Measurements from ENCODE around the gene EFCAB7. TPM values are rescaled to one million over a fixed set of nuclear protein-coding genes. Genes with fewer than 3 reads are reported as not detected.
A peak's percentile ranks its signal among the peaks of the same experiment; 100 is the strongest.

EFCAB7 gene
- total RNA-seq, 1 donor from 2014 or later, result 3.2 TPM

DNA sequence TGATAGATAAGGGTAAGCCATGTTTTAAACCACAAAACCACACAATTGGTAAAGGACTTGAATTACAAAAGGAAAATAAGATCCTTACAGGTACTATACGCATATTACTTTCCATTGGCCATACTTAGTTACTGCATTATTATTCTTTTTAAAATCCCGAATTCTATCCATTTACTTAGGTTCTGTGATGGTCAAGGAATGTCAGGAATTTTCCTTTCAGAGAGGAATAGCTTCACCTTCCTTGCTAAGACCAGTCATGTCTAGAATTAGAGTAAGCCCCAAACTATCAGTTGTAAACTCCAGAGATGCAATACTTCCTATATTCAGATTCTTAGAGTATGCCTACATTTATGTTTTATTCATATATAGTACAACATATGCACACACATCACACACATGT is 13.7 kb downstream of the EFCAB7 start:
- Histone ChIP-seq H3K4me3 (ENCODE audit: low read depth, low read length) (no peak overlapping the region), H3K36me3 (ENCODE audit: control insufficient read depth, insufficient read depth, low read length) (no peaks in the 10 kb centered on the region), H3K27me3 (ENCODE audit: control insufficient read depth, insufficient read depth, low read length) (no peaks in the 10 kb centered on the region)
- TF ChIP-seq, protein P1, sequence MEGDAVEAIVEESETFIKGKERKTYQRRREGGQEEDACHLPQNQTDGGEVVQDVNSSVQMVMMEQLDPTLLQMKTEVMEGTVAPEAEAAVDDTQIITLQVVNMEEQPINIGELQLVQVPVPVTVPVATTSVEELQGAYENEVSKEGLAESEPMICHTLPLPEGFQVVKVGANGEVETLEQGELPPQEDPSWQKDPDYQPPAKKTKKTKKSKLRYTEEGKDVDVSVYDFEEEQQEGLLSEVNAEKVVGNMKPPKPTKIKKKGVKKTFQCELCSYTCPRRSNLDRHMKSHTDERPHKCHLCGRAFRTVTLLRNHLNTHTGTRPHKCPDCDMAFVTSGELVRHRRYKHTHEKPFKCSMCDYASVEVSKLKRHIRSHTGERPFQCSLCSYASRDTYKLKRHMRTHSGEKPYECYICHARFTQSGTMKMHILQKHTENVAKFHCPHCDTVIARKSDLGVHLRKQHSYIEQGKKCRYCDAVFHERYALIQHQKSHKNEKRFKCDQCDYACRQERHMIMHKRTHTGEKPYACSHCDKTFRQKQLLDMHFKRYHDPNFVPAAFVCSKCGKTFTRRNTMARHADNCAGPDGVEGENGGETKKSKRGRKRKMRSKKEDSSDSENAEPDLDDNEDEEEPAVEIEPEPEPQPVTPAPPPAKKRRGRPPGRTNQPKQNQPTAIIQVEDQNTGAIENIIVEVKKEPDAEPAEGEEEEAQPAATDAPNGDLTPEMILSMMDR (IDR thresholded peaks at IDR 0.05; ENCODE audit: insufficient read depth, low read length, severe bottlenecking), result no peak
- FAIRE-seq (no peak), DNase-seq (ENCODE audit: low read depth) (no peak)

DNA sequence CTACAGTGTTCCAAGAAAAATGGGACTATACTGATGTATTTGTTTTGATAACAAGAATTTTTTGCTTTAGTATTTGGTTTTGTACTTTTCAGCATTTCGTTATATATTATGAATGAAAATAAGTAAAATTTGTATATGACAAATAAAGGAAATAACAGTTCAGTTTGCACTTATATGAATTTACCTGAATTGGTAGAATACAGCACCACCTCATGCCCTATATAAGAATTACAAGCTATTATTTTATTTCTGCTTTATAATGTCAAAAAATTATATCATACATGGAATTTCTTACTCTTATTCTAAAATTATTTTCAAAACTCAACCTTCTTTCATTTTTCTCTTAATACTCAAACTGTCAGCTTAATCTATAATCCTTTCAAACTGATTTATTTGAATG is 14.6 kb downstream of the EFCAB7 start:
- FAIRE-seq (no peak), DNase-seq (ENCODE audit: low read depth) (peak; percentile 33)
- Histone ChIP-seq H3K4me3 (ENCODE audit: low read depth, low read length) (no peak overlapping the region), H3K36me3 (ENCODE audit: control insufficient read depth, insufficient read depth, low read length) (no peaks in the 10 kb centered on the region), H3K27me3 (ENCODE audit: control insufficient read depth, insufficient read depth, low read length) (no peaks in the 10 kb centered on the region)
- TF ChIP-seq, protein P1 (IDR thresholded peaks at IDR 0.05; ENCODE audit: insufficient read depth, low read length, severe bottlenecking), result peak; percentile 26

DNA sequence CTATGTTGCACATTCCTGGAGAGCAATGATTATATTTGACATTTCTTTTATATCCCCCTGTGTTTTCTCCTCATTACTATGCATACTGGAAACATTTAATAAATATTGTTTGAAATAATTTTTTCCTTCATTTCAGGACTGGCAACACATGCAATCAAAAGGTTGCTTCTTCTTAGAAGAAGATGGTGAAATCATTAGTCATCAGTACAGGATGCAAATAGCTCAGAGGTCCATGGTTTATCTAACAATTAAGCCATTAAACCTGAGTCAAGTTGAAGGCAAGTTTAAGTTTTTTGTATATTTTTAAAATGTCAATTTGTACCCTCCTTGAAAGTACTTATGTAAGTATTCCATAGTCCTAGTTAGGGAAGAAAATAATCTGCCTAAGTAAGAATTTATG is 22.5 kb downstream of the EFCAB7 start:
- H3K4me3 ChIP-seq (ENCODE audit: low read depth, low read length), result no peak overlapping the region
- no peaks in the 10 kb centered on the region for H3K36me3 ChIP-seq (ENCODE audit: control insufficient read depth, insufficient read depth, low read length)
- DNase-seq (ENCODE audit: low read depth) (peak; percentile 80), FAIRE-seq (no peak)
- TF ChIP-seq, protein P1 (IDR thresholded peaks at IDR 0.05; ENCODE audit: insufficient read depth, low read length, severe bottlenecking), result no peak
- no peaks in the 10 kb centered on the region for H3K27me3 ChIP-seq (ENCODE audit: control insufficient read depth, insufficient read depth, low read length)

DNA sequence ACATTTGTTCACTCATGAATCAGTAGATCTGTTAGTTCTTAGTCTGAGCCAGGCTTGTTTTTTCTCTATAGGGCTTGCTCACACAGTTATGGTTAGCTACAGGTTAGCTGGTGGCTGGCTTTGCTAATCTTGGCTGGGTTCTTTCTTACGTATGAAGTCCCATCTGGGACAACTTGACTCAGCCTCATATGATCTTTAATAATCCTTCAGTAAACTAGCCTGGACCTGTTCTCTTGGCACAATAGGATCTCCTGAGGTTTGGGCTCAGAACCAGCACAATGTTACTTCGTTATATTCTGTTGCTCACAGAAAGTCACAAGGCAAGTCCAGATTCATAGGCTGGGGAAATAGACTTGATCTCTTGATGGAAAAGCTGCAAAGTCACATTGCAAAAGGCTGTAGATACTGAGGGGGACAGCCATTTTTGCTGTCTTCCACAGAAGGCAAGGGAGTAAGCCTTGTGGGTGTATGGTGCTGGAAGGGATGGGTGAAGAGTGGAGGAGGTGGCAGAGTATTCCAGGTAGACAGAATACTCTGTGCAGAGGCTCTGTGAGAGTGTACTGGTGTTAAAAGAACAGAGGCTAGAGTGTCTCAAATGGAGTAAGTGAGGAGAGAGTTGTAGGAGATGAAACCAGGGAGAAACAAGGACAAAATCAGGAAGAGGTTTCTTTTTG is 24.4 kb downstream of the EFCAB7 start:
- TF ChIP-seq, protein P1 (IDR thresholded peaks at IDR 0.05; ENCODE audit: insufficient read depth, low read length, severe bottlenecking), result no peak
- Histone ChIP-seq H3K36me3 (ENCODE audit: control insufficient read depth, insufficient read depth, low read length) (no peaks in the 10 kb centered on the region), H3K27me3 (ENCODE audit: control insufficient read depth, insufficient read depth, low read length) (no peaks in the 10 kb centered on the region), H3K4me3 (ENCODE audit: low read depth, low read length) (no peak overlapping the region)
- FAIRE-seq, result peak; percentile 90
- peak; percentile 99 for DNase-seq (ENCODE audit: low read depth)

DNA sequence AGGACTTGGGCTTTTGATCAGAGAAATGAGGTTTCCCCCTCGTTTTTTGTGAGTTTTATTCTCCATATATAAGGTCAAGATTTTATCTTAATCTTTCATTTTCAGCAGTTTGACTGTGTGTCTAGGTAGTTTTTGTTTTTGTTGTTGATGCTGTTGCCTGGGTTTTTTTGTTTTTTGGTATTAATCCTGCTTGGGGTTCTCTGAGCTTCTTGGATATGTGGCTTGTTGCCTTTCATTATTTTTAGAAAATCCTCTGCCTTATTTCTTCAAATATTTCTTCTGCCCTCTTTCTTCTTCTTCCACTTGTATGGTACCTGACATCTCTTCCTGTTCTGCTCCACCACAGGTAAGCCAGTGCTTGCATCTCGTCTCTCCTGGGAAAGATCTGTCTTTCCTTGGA is 25.0 kb downstream of the EFCAB7 start:
- TF ChIP-seq, protein P1 (IDR thresholded peaks at IDR 0.05; ENCODE audit: insufficient read depth, low read length, severe bottlenecking), result no peak
- Histone ChIP-seq H3K36me3 (ENCODE audit: control insufficient read depth, insufficient read depth, low read length) (no peaks in the 10 kb centered on the region), H3K27me3 (ENCODE audit: control insufficient read depth, insufficient read depth, low read length) (no peaks in the 10 kb centered on the region), H3K4me3 (ENCODE audit: low read depth, low read length) (no peak overlapping the region)
- FAIRE-seq, result no peak
- DNase-seq (ENCODE audit: low read depth), result no peak

DNA sequence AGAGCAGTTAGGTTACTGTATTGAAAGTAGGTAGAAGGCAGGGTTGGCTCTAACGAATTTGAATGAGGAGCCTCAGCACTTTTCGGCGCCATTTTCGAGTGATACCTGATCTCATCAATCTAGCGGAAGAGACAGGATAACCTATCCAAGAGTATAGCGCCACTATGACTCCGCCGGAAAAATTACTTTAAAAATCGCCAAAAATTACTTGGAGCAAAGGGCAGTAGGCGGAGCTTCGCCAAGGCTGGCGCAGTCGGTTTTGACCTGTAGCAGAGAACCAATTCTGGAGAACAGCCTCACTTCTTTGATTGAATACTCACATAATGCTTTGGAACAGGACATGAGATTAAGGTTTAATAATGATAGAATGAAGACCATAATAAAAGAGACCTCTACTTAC is 25.6 kb downstream of the EFCAB7 start:
- H3K4me3 ChIP-seq (ENCODE audit: low read depth, low read length), result no peak overlapping the region
- FAIRE-seq (no peak), DNase-seq (ENCODE audit: low read depth) (no peak)
- no peaks in the 10 kb centered on the region for H3K27me3 ChIP-seq (ENCODE audit: control insufficient read depth, insufficient read depth, low read length)
- TF ChIP-seq, protein P1 (IDR thresholded peaks at IDR 0.05; ENCODE audit: insufficient read depth, low read length, severe bottlenecking), result no peak
- no peaks in the 10 kb centered on the region for H3K36me3 ChIP-seq (ENCODE audit: control insufficient read depth, insufficient read depth, low read length)

All from bronchial epithelial cell (primary cell).